Measurements from ENCODE around the gene RAD54L.
"Not testable (repeated sequence)": the region's sequence is repeated elsewhere in the genome, so short reads cannot be mapped to it uniquely, and the experiment has no call there.

The RAD54L gene

GRCh38 chr1:46288485-46289133 lies 41.0 kb downstream of the RAD54L start:
- FAIRE-seq, result no peak

- no peak for FAIRE-seq
Measured at GRCh38 chr1:46289134-46289494, 41.6 kb downstream of the RAD54L start.

- FAIRE-seq, result no peak
Measured at GRCh38 chr1:46289976-46290375, 42.4 kb downstream of the RAD54L start.

GRCh38 chr1:46295306-46295705 lies 47.7 kb downstream of the RAD54L start:
- no peak for FAIRE-seq

- no peak for FAIRE-seq
Measured at GRCh38 chr1:46298387-46298786, 50.8 kb downstream of the RAD54L start.

GRCh38 chr1:46300673-46301405 lies 53.3 kb downstream of the RAD54L start:
- no peak for FAIRE-seq

GRCh38 chr1:46301406-46301807 lies 53.8 kb downstream of the RAD54L start:
- no peak for FAIRE-seq

GRCh38 chr1:46301808-46302640 lies 54.5 kb downstream of the RAD54L start:
- FAIRE-seq, result no peak

- no peak for FAIRE-seq
Measured at GRCh38 chr1:46302641-46303037, 55.1 kb downstream of the RAD54L start.

GRCh38 chr1:46303038-46303871 lies 55.7 kb downstream of the RAD54L start, which contains the start of the genes LRRC41 and UQCRH:
LRRC41 (minus strand) TSS chr1:46303616; CDS start chr1:46303322, 294 bp downstream.
UQCRH (plus strand) TSS chr1:46303698; CDS start chr1:46303767, 69 bp downstream.
- no peak for FAIRE-seq

GRCh38 chr1:46303872-46304326 lies 56.3 kb downstream of the RAD54L start:
- FAIRE-seq, result no peak

GRCh38 chr1:46306159-46306530 lies 58.6 kb downstream of the RAD54L start:
- no peak for FAIRE-seq

- no peak for FAIRE-seq
Measured at GRCh38 chr1:46309401-46310159, 62.0 kb downstream of the RAD54L start.

- no peak for FAIRE-seq
Measured at GRCh38 chr1:46310321-46310720, 62.8 kb downstream of the RAD54L start.

GRCh38 chr1:46315669-46316403 lies 68.3 kb downstream of the RAD54L start:
- no peak for FAIRE-seq

GRCh38 chr1:46317323-46317722 lies 69.8 kb downstream of the RAD54L start:
- FAIRE-seq, result no peak

GRCh38 chr1:46319301-46319700 lies 71.7 kb downstream of the RAD54L start:
- FAIRE-seq, result not testable (repeated sequence)

- not testable (repeated sequence) for FAIRE-seq
Measured at GRCh38 chr1:46319960-46320914, 72.7 kb downstream of the RAD54L start.

GRCh38 chr1:46322191-46322590 lies 74.6 kb downstream of the RAD54L start:
- FAIRE-seq, result not testable (repeated sequence)

All from colon (tissue), 2 donors.